NCI-H2029 (cell line): ENCODE measurements around the gene DPM3.
A peak's percentile ranks its signal among the peaks of the same experiment; 100 is the strongest.
"Not testable (repeated sequence)": the region's sequence is repeated elsewhere in the genome, so short reads cannot be mapped to it uniquely, and the experiment has no call there.

ENCODE experiments used
- DNase-seq: peaks from one replicate; lab custom pipeline; 2025; lab: John Stamatoyannopoulos, UW

Gene DPM3

GRCh38 chr1:155125511-155125945 lies 14.8 kb downstream of the DPM3 start:
- DNase-seq, result no peak

DNA sequence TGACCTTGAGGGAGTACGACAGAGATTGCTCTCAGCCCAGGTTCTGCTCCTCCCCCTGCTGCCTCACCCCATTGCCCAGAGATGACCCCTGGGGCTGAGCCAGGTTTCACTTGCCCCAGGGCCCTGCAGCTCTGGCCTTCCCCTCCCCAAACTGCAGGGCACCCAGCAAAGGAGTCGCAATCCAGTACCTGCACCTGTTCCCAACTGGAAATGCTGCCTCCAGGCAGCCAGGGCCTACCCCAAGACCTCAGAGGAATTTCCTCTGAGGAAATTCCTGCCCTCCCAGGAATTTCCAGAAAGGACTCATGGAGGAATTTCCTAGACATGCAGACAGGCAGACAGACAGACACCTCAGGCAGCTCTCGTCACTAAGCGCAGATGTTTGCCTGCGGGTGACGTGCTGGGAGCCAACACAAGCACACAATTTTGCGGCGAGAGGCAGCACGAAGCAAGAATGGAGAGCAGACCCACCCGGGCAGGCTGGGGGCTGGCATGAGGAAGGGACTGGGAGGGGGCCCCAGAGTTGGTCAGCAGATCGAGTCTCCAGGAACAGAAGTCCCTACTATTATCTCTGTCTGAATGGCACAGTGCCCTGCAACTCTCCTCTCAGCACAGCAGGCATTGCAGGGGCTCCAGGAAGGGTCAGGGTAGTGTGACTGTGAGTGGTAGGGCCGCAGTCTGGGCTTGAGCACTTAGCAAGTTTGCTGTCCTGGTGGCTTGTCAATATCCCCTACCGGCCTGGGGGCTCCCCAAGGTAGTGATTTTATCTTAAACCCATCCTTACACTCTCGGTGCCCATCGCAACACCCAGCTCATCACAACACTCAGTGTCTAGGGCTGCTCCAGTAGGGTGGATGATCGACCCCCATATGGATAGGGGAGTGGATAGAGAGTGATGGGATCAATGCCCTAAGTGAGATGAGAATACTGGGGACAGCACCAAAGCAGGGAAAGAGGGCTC lies 15.5 kb downstream of the DPM3 start:
- DNase-seq, result no peak

DNA sequence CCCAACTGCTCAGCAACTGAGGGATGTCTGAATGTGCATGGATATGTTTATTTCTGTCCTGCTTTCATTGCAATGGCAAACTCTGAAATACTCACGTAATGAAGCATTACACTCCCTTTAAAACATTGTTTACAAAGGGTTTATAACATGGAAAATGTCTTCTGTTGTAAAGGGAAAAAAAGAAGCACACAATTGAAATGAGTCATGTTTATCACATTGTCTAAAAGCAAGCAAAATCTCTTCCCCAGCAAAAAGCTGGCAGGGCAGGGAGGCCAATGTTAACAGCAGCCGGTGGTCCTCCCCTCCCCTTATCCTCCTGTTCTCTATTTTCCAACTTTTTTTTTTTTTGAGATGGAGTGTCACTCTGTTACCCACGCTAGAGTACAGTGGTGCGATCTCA lies 16.5 kb downstream of the DPM3 start:
- DNase-seq, result no peak

DNA sequence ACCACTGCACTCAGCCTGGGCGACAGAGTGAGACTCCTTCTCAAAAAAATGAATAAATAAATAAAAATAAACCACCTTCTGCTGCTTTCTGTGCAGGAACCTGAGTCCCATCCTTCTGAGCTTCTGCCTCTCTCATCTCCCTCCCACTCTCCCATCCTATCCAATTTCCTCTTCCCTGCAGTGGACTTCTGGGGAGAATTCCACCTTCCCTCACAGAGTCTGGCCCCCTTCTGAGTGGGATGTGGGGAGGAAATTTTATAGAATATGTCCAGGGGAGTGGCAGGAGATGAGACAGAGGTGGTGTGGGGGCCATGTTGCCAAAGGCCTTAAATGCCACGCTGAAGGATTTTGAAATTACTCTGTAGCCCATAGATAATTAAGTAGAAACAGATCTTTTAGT lies 18.0 kb downstream of the DPM3 start:
- no peak for DNase-seq

DNA sequence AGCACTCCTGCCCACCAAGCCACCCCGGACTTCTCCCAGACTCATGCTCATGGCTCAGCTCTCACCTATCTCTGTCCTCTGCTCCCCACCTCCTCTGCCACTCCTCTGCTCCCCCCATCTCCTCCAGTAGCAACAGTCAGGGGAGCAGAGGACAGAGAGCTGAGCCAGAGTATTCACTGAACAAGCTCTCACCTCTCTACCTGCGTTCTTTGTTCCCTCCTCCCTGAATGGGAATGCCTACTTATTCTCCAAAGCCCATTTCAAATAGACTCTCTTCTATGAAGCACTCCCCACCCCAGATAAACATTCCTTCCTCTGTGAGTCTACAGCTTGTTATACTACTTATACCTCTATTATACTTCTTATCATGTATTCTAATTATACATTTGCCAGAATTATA lies 19.1 kb downstream of the DPM3 start:
- DNase-seq, result no peak

- no peak for DNase-seq
Observed at GRCh38 chr1:155120253-155120652, 20.1 kb downstream of the DPM3 start.

DNA sequence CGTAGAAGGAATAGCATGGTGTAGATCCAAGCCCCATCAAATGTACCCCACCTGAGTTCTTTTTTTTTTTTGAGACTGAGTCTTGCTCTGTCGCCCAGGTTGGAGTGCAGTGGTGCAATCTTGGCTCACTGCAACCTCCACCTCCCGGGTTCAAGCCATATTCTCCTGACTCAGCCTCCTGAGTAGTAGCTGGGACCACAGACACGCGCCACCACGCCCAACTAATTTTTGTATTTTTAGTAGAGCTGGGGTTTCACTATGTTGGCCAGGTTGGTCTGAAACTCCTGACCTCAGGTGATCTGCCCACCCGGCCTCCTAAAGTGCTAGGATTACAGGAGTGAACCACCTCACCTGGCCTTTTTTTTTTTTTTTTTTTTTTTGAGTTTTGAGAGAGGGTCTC lies 22.2 kb downstream of the DPM3 start:
- not testable (repeated sequence) for DNase-seq

GRCh38 chr1:155117610-155118009 lies 22.7 kb downstream of the DPM3 start:
- peak; percentile 50 for DNase-seq

DNA sequence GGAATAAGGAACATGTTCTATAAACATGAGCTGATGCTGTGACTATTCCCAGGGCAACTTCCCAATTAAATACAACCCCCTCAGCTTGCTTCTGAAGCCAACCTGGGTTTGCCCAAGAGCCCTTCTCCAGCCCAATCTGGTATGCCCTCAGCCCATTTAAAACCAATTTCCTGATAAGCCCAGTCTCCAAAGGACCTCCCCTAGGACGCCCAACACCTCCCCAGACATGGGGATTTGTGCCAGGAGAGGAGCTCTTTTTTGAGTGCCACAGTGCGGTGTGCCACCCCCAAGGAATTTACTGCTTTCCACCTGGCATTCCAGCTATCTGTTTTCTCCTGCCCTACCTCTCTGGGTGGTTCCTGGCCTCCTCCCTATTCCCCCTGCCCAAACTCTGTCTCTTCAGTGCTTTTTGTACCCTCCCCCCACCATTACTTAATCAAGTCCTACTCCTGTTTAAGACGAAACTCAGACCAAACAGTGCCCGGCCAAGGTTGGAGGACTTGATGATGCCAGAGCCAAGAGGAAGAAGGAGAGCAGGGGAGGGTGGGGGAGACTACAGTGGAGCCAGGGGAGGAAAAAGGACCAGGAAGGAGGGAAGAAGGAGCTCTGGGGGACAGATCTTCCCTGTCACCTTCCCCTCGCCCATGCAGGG lies 24.1 kb downstream of the DPM3 start:
- DNase-seq, result no peak

GRCh38 chr1:155113450-155113980 lies 26.8 kb downstream of the DPM3 start:
- DNase-seq, result no peak

DNA sequence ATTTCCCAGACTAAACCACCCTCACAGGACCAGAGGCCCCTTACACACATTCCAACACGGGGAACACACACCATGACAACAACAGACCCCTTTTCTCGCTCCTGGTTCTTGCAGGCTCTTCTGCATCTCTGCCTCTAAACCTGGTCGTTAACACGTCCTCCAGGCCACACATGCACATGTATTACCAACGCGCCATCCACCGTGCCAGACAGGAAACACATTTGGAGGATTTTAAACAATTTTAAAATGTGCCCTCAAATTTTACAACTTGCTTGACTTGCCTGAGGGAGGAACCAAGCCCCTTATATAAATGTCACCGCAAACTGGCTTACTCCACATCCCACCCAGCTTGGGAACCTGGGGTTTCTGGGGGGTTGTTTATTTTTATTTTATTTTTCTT lies 29.5 kb downstream of the DPM3 start:
- no peak for DNase-seq

GRCh38 chr1:155110381-155110780 lies 29.9 kb downstream of the DPM3 start:
- DNase-seq, result no peak

GRCh38 chr1:155108296-155108695 lies 32.0 kb downstream of the DPM3 start:
- DNase-seq, result no peak

DNA sequence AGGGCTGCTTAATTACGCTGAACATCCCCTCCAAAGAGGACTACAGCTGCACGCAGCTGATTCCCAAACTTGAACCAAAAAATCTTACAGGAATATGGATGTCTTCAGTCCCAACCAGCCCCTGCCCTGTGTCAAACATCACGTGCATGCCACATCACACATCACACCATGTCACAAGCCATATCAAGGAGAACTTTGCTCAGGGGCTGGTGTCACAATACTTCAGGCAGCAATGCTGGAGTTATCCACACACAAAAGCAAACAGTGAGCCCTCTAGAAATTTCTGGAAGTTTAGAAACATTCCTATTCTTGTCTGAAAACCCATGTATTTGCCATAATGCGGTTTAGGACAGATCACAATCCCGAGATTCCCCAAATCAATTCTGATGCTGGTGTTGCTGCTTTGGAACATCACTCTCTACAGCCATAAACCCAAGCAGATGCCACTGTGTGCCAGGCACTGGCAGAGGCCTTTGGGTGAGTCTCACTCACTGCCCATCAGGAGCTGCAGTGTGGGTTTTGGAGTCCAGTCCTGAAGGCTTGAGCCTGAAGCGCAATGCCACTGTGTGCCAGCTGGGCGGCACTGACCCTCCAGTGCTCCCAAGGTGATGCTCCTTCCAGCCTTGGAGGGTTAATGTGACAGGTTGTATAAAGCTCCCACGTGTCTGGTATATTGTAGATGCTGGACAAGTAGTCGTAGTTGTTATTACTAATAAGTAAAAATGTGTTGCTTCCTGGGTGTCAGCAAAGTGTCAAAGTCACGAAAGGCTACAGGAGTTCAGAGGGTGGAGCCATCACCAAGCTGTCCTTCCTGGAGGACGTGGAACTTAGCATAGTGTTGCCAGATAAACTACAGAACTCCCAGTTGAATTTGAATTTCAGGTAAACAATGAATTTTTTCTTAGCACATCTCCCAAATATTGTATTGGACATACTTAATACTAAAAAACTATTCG lies 32.7 kb downstream of the DPM3 start:
- no peak for DNase-seq

- no peak for DNase-seq
Observed at GRCh38 chr1:155106862-155107261, 33.5 kb downstream of the DPM3 start.

DNA sequence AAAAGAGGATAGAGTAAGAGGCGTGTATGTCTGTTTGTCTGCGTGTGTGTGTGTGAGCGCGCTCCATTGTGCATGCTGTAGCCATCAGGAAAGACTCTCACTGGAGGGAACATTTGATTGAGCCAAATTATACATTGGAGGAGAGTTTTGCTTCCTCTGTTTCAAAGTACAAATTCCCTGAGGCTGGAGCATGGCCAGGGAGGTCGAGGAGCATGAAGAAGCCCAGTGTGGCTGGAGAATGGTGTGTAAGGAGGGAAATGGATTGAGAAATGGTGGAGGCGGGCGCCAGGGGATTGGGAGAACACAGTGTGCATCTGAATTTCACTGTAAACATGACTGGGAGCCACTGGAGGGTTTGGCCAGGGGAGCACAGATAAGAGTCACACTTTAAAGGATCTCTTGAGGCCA lies 34.7 kb downstream of the DPM3 start:
- no peak for DNase-seq

GRCh38 chr1:155104605-155105534 lies 35.5 kb downstream of the DPM3 start:
- DNase-seq, result no peak

- DNase-seq, result no peak
Observed at GRCh38 chr1:155103325-155103724, 37.0 kb downstream of the DPM3 start.

GRCh38 chr1:155099331-155099730 lies 41.0 kb downstream of the DPM3 start:
- no peak for DNase-seq

GRCh38 chr1:155094622-155094948 lies 45.7 kb downstream of the DPM3 start:
- DNase-seq, result no peak
